ENCODE data around the gene RABEP1.

The RABEP1 gene

DNA sequence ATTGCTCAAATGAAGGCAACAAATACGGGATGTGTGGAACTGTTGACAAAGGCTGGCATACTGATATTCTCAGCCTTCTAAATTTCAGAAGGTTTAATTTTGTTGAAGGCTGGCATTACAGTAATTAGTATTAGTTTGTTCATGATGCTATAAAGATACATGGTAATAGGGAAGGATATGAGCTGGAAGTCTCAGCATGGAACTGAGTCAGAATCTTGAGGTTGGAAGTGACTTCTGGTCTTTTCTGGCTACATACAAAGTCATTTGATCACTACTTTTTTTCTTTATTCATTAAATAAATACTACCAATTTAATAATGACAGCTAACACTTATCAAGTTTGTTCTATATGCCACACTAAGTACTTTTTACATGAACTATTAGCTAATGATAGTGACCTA is 22.6 kb downstream of the RABEP1 start:
- ATAC-seq (no peak), DNase-seq (ENCODE audit: low spot score in 2 of 2) (no peak)
- Mint-ChIP-seq H3K36me3 (peaks cover 41% of the 10 kb centered on the region), H3K27ac (no peak overlapping the region), H3K9me3 (no peaks in the 10 kb centered on the region), H3K4me3 (no peak overlapping the region), H3K4me1 (peaks cover 53% of the 10 kb centered on the region)

DNA sequence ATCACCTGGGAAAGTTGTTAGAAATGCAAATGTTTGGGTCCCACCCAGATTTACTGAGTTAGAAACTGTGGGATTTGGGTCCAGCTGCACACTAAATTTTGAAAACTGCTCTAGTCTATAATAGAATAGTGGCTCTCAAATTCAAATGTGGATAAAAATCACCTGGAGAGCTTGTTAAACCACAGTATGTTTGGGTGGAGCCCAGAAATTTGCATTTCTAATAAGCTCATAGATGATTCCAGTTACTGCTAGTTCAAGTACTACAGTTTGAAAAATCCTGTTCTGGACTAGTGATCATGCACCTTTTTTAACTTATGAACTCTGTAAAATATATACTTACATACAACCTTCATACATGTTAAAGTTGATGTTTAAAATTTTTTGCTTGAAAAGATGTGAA is 27.8 kb downstream of the RABEP1 start:
- H3K4me3 Mint-ChIP-seq = no peak overlapping the region
- ATAC-seq (no peak), DNase-seq (ENCODE audit: low spot score in 2 of 2) (no peak)
- peaks cover 70% of the 10 kb centered on the region for H3K36me3 Mint-ChIP-seq
- no peak overlapping the region for H3K27ac Mint-ChIP-seq
- H3K9me3 Mint-ChIP-seq = no peaks in the 10 kb centered on the region
- H3K4me1 Mint-ChIP-seq = peaks cover 25% of the 10 kb centered on the region

DNA sequence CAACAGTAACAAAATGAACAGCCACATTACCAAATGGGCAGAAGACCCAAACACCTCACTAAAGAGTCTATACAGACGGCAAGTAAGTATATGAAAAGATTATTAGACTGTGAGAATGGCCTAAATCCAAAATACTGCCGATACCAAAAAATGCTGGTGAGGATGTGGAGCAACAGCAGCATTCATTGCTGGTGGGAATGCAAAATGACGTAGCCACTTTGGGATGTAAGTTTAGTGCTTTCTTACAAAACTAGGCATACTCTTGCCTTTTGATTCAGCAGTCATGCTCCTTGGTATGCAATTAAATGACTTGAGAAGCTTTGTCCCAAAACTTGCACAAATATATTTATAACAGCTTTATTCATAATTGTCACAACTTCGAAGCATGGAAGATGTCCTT is 43.8 kb downstream of the RABEP1 start:
- no peak for ATAC-seq
- H3K36me3 Mint-ChIP-seq = peaks cover under 1% of the 10 kb centered on the region
- peaks cover 5% of the 10 kb centered on the region for H3K9me3 Mint-ChIP-seq
- H3K4me1 Mint-ChIP-seq = peaks cover 23% of the 10 kb centered on the region
- no peak for DNase-seq (ENCODE audit: low spot score in 2 of 2)
- H3K4me3 Mint-ChIP-seq = no peak overlapping the region
- H3K27ac Mint-ChIP-seq = no peak overlapping the region

DNA sequence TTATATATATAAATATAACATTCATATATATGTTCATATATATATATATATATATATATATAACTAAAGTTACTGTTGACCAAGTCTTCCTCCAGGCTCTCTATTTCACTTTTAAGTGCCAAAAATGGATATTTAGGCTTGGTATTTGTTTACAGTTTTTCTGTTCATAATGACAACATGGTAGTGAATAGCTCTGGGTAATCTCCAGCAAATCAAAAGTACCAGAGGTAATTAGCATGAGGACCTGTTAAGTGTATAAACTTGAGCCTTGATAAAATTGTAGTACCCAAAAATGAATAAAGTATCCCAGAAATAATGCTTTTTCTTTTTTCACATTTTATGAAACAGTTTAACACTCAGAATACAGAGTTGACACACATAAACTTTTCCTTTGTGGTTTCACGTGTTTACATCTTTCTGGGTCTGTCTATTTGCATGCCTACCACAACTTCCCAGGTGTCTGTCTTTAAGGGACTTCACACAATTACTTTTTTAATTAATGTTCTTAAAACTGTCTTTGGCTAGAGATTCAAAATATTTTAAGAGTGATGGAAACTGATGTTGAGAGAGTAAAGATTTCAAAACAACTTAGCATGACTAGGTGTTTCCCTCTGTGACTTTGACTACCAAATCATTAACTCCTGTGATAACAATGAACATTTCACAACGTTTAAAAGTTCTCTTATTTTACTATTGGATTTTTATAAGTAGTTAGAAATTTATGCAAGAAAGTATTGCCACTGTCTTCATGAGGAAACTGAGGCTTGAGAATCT is 47.9 kb downstream of the RABEP1 start:
- peaks cover 23% of the 10 kb centered on the region for H3K4me1 Mint-ChIP-seq

DNA sequence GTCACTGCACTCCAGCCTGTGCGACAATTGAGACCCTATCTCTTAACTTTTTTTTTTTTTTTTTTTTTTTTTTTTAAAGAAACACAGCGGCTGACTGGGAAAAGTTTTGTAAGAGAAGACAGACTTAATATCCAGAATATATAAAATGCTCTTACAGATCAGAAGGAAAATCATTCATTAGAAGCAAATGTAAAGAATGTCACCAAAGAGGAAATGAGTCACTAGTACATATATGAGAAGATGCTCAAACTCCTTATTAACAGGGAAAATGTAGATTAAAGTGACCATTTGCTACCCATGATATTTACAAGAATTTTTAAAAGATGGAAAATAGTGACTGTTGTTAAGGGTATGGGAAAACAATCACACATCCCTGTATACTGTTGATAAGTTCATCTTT is 48.9 kb downstream of the RABEP1 start:
- no peak for DNase-seq (ENCODE audit: low spot score in 2 of 2)
- ATAC-seq = no peak
- H3K4me1 Mint-ChIP-seq = peaks cover 22% of the 10 kb centered on the region
- H3K36me3 Mint-ChIP-seq = peaks cover 50% of the 10 kb centered on the region
- no peaks in the 10 kb centered on the region for H3K9me3 Mint-ChIP-seq
- no peak overlapping the region for H3K27ac Mint-ChIP-seq
- H3K4me3 Mint-ChIP-seq = no peak overlapping the region

More for the DNA sequence above, 47.9 kb downstream of the RABEP1 start:
- ATAC-seq (peak; percentile 51), DNase-seq (ENCODE audit: low spot score in 2 of 2) (no peak)
- Mint-ChIP-seq H3K27ac (no peak overlapping the region), H3K9me3 (no peaks in the 10 kb centered on the region), H3K4me3 (no peak overlapping the region), H3K36me3 (peaks cover 41% of the 10 kb centered on the region)

DNA sequence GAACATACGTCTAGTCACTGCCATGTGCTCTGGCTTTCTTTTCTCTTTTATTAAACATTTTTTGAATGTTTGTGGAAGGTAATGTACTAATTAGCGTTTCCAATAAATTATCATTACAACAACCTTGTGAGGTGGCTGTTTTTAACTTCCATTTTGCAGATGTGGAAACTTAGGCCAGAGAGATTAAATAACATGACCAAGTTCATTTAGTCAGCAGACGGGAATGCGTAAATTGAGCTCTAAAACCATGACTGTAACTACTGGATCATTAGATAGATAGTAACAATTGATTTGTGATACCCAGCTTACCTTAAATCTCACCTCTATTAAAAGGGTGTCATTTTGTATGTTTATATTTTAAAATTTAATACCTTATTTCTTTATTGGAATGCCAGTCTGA is 49.4 kb downstream of the RABEP1 start:
- no peaks in the 10 kb centered on the region for H3K9me3 Mint-ChIP-seq
- peaks cover 22% of the 10 kb centered on the region for H3K4me1 Mint-ChIP-seq
- H3K4me3 Mint-ChIP-seq = no peak overlapping the region
- ATAC-seq (no peak), DNase-seq (ENCODE audit: low spot score in 2 of 2) (no peak)
- H3K27ac Mint-ChIP-seq = no peak overlapping the region
- H3K36me3 Mint-ChIP-seq = peaks cover 55% of the 10 kb centered on the region

DNA sequence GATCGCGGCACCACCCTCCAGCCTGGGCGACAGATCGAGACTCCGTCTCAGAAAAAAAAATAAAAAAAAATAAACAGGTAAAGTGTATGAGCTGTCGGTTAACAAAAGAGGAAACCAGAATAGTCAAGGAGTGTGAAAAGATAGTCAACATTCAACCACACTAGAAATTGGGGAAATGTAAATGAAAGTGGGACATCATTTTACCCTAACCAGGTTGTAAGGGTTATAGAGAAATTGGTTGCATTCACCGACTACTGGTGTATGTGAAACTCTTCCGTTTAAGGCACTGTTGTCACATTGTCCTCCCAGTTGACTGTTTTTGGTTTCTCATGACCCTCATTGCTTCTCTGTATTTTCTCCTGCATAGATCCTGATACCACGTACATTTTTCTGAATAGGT is 62.8 kb downstream of the RABEP1 start:
- Mint-ChIP-seq H3K27ac (no peak overlapping the region), H3K4me3 (no peak overlapping the region), H3K4me1 (no peaks in the 10 kb centered on the region), H3K36me3 (peaks cover 83% of the 10 kb centered on the region), H3K9me3 (no peaks in the 10 kb centered on the region)
- ATAC-seq (no peak), DNase-seq (ENCODE audit: low spot score in 2 of 2) (no peak)

DNA sequence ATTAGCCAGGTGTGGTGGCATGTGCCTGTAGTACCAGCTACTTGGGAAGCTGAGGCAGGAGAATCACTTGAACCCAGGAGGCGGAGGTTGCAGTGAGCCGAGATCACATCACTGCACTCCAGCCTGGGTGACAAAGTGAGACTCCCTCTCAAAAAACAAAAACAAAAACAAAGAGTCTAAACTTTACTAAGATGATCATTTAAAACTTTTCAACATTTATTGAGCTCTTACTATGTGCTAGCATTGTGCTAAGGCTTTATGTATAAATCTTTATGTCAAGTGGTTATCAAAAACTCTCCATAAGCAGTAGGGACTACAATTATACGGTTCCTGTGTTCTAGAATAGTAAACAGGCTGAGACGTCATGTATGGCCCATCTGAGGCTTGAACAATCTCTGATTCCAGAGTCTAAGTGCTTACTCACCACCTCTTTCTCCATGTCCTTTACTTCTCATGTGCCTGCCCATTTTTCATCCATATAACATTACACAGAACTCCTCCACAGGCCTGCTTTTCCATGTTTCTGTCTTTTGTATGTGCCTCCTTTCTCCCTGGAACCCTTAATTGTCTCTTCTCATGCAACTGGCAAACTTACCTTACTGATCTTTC is 70.7 kb downstream of the RABEP1 start:
- no peak for ATAC-seq
- no peaks in the 10 kb centered on the region for H3K9me3 Mint-ChIP-seq
- DNase-seq (ENCODE audit: low spot score in 2 of 2) = no peak
- H3K4me1 Mint-ChIP-seq = no peaks in the 10 kb centered on the region
- H3K36me3 Mint-ChIP-seq = peaks cover 100% of the 10 kb centered on the region
- peak overlapping the region; percentile 69 for H3K27ac Mint-ChIP-seq
- H3K4me3 Mint-ChIP-seq = no peak overlapping the region

DNA sequence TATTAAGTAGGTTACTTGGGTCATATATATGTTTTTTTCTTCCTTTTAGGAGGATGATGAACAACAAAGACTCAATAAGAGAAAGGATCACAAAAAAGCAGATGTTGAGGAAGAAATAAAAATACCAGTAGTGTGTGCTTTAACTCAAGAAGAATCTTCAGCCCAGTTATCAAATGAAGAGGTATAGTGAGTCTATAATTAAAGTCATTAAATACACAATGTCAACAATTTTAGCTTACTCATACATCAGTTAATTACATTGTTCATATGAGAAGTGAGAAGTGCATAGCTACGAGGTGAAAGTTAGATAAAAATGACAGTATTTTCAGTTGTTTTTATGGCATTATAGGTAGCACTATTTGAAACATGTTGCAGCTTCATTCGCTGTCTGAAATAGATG is 72.2 kb downstream of the RABEP1 start:
- ATAC-seq (no peak), DNase-seq (ENCODE audit: low spot score in 2 of 2) (no peak)
- Mint-ChIP-seq H3K9me3 (no peaks in the 10 kb centered on the region), H3K27ac (no peak overlapping the region), H3K4me1 (no peaks in the 10 kb centered on the region), H3K36me3 (peaks cover 100% of the 10 kb centered on the region), H3K4me3 (no peak overlapping the region)

DNA sequence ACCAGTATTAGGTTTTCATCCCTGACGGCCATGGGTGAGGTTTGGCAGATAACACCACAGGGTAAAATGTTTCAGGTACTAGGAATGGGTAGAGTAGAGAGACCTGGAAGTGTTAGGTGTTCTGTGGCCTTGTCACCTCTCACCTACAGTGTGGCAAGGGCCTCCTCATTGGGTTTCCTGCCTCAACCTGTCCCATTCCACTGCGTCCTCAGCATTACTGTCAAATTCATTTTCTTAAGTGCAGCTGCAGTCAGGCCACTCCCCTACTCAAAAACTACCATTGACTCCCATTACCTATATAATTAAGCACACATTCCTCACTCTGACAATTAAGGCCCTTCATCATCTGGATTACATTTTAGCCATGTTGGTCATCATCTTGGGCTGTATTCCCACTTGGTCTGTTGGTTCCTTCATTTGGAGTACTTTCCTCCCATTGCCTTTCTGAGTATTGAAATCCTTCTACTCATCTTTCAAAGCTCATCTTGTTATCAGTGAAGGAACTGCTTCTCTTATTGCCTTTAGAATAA is 72.9 kb downstream of the RABEP1 start:
- no peaks in the 10 kb centered on the region for H3K4me1 Mint-ChIP-seq
- H3K36me3 Mint-ChIP-seq = peaks cover 100% of the 10 kb centered on the region
- no peak for ATAC-seq
- H3K9me3 Mint-ChIP-seq = no peaks in the 10 kb centered on the region
- peak overlapping the region; percentile 11 for H3K27ac Mint-ChIP-seq
- H3K4me3 Mint-ChIP-seq = no peak overlapping the region
- DNase-seq (ENCODE audit: low spot score in 2 of 2) = no peak

DNA sequence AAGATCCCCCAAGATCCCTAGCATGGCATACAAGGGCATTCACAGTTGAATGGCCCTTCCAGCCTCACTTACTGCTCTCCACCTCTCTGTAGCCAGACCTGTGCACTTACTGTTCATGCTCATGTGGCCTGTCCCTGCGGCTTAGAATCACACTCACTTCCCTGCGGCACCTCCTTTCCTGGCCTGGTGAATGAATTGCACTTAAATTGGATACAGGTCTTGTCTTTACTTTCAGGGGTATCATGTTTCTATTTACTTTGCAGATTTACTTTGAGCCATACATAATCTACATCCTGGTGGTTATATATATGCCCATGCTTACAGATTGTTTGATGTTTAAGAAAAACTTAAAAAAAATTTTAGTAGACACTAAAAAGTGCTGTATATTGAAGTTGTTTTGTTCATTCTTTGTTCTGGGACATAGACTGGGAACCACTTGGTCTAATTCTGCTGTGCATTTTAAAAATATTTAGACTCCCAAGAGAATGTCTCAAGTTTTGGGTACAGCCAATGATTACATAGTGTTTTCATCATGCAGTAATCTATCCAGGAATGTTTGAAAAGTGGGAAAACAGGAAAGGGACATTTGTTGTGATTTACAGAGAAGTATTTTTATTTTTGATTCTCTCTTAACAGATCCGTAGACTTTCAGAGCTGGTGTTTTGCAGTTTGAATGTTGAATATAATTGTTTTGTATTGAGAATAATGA is 73.5 kb downstream of the RABEP1 start:
- peaks cover 99% of the 10 kb centered on the region for H3K36me3 Mint-ChIP-seq
- peak overlapping the region; percentile 11 for H3K27ac Mint-ChIP-seq
- H3K9me3 Mint-ChIP-seq = no peaks in the 10 kb centered on the region
- ATAC-seq = no peak
- H3K4me1 Mint-ChIP-seq = no peaks in the 10 kb centered on the region
- no peak for DNase-seq (ENCODE audit: low spot score in 2 of 2)
- H3K4me3 Mint-ChIP-seq = no peak overlapping the region

DNA sequence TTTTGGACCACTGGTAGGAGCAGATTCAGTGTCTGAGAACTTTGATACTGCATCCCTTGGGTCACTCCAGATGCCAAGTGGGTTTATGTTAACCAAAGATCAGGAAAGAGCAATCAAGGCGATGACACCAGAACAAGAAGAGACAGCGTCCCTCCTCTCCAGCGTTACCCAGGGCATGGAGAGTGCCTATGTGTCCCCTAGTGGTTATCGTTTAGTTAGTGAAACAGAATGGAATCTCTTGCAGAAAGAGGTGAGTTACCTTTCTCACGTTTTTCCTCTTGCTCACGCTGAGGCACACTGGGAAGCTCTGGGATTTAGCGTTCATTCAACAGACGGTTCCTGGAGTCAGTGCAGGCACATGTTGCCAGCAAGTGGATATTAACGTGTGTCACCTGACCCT is 79.3 kb downstream of the RABEP1 start:
- no peak for ATAC-seq
- Mint-ChIP-seq H3K4me1 (no peaks in the 10 kb centered on the region), H3K9me3 (no peaks in the 10 kb centered on the region), H3K36me3 (peaks cover 92% of the 10 kb centered on the region), H3K4me3 (no peak overlapping the region), H3K27ac (no peak overlapping the region)
- DNase-seq (ENCODE audit: low spot score in 2 of 2) = no peak

DNA sequence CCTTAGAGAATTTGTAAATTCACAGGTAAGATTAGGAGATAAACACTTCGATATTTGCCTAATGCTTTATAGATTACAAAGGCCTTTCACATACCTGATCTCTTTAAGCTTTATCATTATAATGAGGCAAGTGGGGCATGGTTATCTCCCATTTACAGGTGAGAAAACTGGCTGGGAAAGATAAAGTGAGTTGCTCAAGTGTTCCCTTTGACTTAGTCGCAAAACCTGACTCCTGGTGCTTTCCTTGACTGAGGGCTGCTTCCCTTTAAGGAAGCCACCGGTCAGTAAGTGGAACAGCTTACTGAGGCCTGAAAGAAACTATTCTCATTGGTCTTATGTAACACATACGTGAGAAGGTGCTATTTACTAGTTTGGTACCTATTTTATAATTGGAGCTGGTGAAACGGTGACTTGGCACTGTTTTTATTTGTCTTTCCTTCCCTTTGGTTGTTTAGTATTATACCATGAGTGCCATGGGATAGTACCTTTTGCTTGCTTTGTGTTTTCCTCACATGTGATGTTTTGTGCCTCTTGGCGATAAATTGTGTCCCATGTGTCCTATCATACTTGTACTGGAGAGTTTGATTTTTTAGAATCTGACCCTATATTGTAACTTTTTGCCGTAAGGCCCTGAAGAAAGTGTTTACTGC is 80.2 kb downstream of the RABEP1 start:
- ATAC-seq = no peak
- peaks cover 86% of the 10 kb centered on the region for H3K36me3 Mint-ChIP-seq
- H3K4me3 Mint-ChIP-seq = no peak overlapping the region
- H3K4me1 Mint-ChIP-seq = no peaks in the 10 kb centered on the region
- H3K9me3 Mint-ChIP-seq = no peaks in the 10 kb centered on the region
- DNase-seq (ENCODE audit: low spot score in 2 of 2) = no peak
- no peak overlapping the region for H3K27ac Mint-ChIP-seq

DNA sequence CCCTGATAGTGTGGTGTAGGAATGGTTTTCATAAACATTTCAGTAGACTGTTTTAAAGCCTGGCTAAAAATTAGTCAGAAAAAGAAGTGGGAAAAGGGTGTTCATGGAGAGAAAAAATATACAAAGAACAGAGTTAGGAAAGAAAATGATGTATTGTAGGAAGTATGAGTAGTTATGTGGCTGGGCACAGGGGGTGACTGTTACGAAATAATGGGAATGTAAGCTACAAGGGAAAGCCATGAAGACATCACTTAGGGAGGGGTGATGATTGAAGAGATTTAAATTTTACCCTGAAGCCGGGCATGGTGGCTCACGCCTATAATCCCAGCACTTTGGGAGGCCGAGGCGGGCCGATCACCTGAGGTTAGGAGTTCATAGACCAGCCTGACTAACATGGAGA is 82.1 kb downstream of the RABEP1 start:
- DNase-seq (ENCODE audit: low spot score in 2 of 2) (no peak), ATAC-seq (no peak)
- no peaks in the 10 kb centered on the region for H3K9me3 Mint-ChIP-seq
- peaks cover 67% of the 10 kb centered on the region for H3K36me3 Mint-ChIP-seq
- H3K4me3 Mint-ChIP-seq = no peak overlapping the region
- no peak overlapping the region for H3K27ac Mint-ChIP-seq
- H3K4me1 Mint-ChIP-seq = no peaks in the 10 kb centered on the region

DNA sequence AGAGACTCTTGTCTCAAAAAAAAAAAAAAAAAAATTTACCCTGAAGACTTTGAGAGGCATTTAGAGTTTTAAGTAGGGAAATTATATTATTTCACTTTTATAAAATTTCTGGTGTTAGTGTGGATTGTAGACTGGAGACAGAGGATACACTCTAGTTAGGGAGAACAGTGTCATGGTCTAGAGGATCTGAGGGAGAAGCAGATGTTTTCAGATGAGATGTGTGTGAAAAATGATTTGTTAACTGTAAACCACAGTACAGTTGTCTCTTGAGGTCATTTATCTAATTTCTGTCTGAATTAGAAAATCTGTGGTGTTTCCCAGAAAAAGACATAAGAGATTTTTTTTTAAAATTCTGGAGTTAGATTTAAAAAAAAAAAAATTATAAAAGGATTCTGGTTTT is 82.6 kb downstream of the RABEP1 start:
- no peaks in the 10 kb centered on the region for H3K9me3 Mint-ChIP-seq
- H3K4me3 Mint-ChIP-seq = no peak overlapping the region
- H3K36me3 Mint-ChIP-seq = peaks cover 62% of the 10 kb centered on the region
- DNase-seq (ENCODE audit: low spot score in 2 of 2) (no peak), ATAC-seq (no peak)
- no peak overlapping the region for H3K27ac Mint-ChIP-seq
- no peaks in the 10 kb centered on the region for H3K4me1 Mint-ChIP-seq
